HFFc6 (cell line): ENCODE results near the gene LGALS13. TPM values are rescaled to one million over a fixed set of nuclear protein-coding genes. Genes with fewer than 3 reads are reported as not detected.

Experiments used
- DNase-seq: peaks from one replicate; pipeline ENCODE4 v3.0.0-alpha.2; 2018
- H3K27ac Mint-ChIP-seq: 2 replicates; pipeline ENCODE4 v1.8.0; 2020; ENCODE audit warnings: mild to moderate bottlenecking, mixed read lengths
- H3K27me3 Mint-ChIP-seq: 2 replicates; pipeline ENCODE4 v1.8.0; 2021; ENCODE audit warnings: mild to moderate bottlenecking, moderate library complexity, mixed read lengths; ENCODE audit not compliant: insufficient read depth
- H3K36me3 Mint-ChIP-seq: 2 replicates; pipeline ENCODE4 v1.8.0; 2021; ENCODE audit warnings: low read depth, mixed read lengths
- H3K4me1 Mint-ChIP-seq: 2 replicates; pipeline ENCODE4 v1.8.0; 2020; ENCODE audit warnings: low read depth, mixed read lengths
- H3K4me3 Mint-ChIP-seq: 2 replicates; pipeline ENCODE4 v1.8.0; 2020; ENCODE audit warnings: mild to moderate bottlenecking, moderate library complexity, mixed read lengths
- H3K9me3 Mint-ChIP-seq: 2 replicates; pipeline ENCODE4 v1.8.0; 2020; ENCODE audit warnings: mild to moderate bottlenecking, mixed read lengths
- CTCF ChIP-seq: fragments of 200-600 bp; sonication (generic); IDR thresholded peaks from 2 replicates; pipeline ENCODE4 v1.5.0; 2021; ENCODE audit warnings: antibody characterized with exemption, mild to moderate bottlenecking
- total RNA-seq, 6 experiments: library from RNA; stranded (reverse); fragmentation: NEBNext Ultra II Directional; extraction: Animal tissue kit (Norgen Biotek cat#: 25700); gene quantifications; 2 replicates in 1 of 6; 3 replicates in 5 of 6; pipeline ENCODE4 v1.2.3, GENCODE V29; 2021

The LGALS13 gene
- total RNA-seq, 6 experiments from 2014 or later = not detected

- H3K9me3 Mint-ChIP-seq = no peaks in the 10 kb centered on the region
- DNase-seq = no peak
- H3K27me3 Mint-ChIP-seq = peaks cover 5% of the 10 kb centered on the region; the same call in 1 of the 2 replicates
These were observed 53.3 kb downstream of the LGALS13 start, which contains the start of gene LGALS16 for GRCh38 chr19:39655613-39656012. LGALS16 (plus strand) TSS chr19:39655913; CDS start chr19:39655962, 49 bp downstream.

More at GRCh38 chr19:39655613-39656012, 53.3 kb downstream of the LGALS13 start, which contains the start of gene LGALS16:
- H3K36me3 Mint-ChIP-seq = no peaks in the 10 kb centered on the region
- H3K4me1 Mint-ChIP-seq = no peaks in the 10 kb centered on the region
- H3K27ac Mint-ChIP-seq = no peak within 1 kb of the TSS
- no peak for TF ChIP-seq CTCF
- H3K4me3 Mint-ChIP-seq = no peak within 1 kb of the TSS

Other genes starting within 250 kb of the LGALS13 start
- 10 to 100 TPM; 46.8 to 70.0 (median 60.6) TPM for gene PAF1, start 211.4 kb upstream of the LGALS13 start, total RNA-seq
- gene MED29, start 211.1 kb upstream of the LGALS13 start, total RNA-seq = 10 to 100 TPM; 38.2 to 48.5 (median 45.2) TPM
- gene ZFP36, start 195.7 kb upstream of the LGALS13 start, total RNA-seq = 10 to 100 TPM; 30.9 to 81.6 (median 68.5) TPM
- gene PLEKHG2, start 189.9 kb upstream of the LGALS13 start, total RNA-seq = 10 to 100 TPM; 38.3 to 56.0 (median 45.7) TPM
- gene RPS16, start 166.6 kb upstream of the LGALS13 start, total RNA-seq = 1,000 to 10,000 TPM; 1,647 to 2,008 (median 1,885) TPM
- gene SUPT5H, start 156.9 kb upstream of the LGALS13 start, total RNA-seq = 100 to 1,000 TPM; 102 to 129 (median 107) TPM
- gene TIMM50, start 121.7 kb upstream of the LGALS13 start, total RNA-seq = 100 to 1,000 TPM in 1 of 6 experiments, 10 to 100 TPM in 5; 86.2 to 104 (median 92.5) TPM
- gene DLL3, start 103.6 kb upstream of the LGALS13 start, total RNA-seq = under 1 TPM in 2 of 6 experiments, not detected in 4; 0.38 to 0.45 TPM
- gene SELENOV, start 87.4 kb upstream of the LGALS13 start, total RNA-seq = not detected
- gene EID2B, start 69.7 kb upstream of the LGALS13 start, total RNA-seq = 1 to 10 TPM; 2.2 to 3.7 (median 3.3) TPM
- gene EID2, start 62.4 kb upstream of the LGALS13 start, total RNA-seq = 10 to 100 TPM; 18.4 to 23.4 (median 19.0) TPM
- not detected for gene LGALS16, start 53.4 kb downstream of the LGALS13 start, total RNA-seq
- gene LGALS14, start 102.0 kb downstream of the LGALS13 start, total RNA-seq = not detected
- gene CLC, start 135.5 kb downstream of the LGALS13 start, total RNA-seq = not detected
- not detected for gene LEUTX, start 176.3 kb downstream of the LGALS13 start, total RNA-seq
- 10 to 100 TPM in 4 of 6 experiments, 1 to 10 TPM in 2; 8.9 to 20.2 (median 12.7) TPM for gene DYRK1B, start 231.6 kb downstream of the LGALS13 start, total RNA-seq
- 100 to 1,000 TPM; 167 to 234 (median 217) TPM for gene FBL, start 243.9 kb downstream of the LGALS13 start, total RNA-seq